Effector memory CD4-positive, alpha-beta T cell (primary cell): Measurements from ENCODE around the gene ADCY10.

ENCODE experiments used
- DNase-seq, 3 donors: peaks; one replicate each; pipeline ENCODE4 v3.0.0-alpha.2; 2020
- H3K27ac ChIP-seq: 2 replicates; pipeline ENCODE4 v1.7.0; 2013; ENCODE audit warnings: mild to moderate bottlenecking, low read length, moderate library complexity; ENCODE audit not compliant: insufficient read depth, poor library complexity, severe bottlenecking
- H3K27me3 ChIP-seq: replicated peaks from 2 replicates; pipeline ENCODE4 v1.7.0; 2013; ENCODE audit warnings: mild to moderate bottlenecking, low read length; ENCODE audit not compliant: insufficient read depth, control insufficient read depth, poor library complexity, severe bottlenecking
- H3K36me3 ChIP-seq: 2 replicates; pipeline ENCODE4 v1.7.0; 2013; ENCODE audit warnings: mild to moderate bottlenecking, low read length, moderate library complexity; ENCODE audit not compliant: control insufficient read depth, insufficient read depth
- H3K4me1 ChIP-seq: 2 replicates; pipeline ENCODE4 v1.7.0; 2013; ENCODE audit warnings: low read length, mild to moderate bottlenecking; ENCODE audit not compliant: control insufficient read depth, insufficient read depth, poor library complexity, severe bottlenecking
- H3K4me3 ChIP-seq: 2 replicates; pipeline ENCODE4 v1.7.0; 2013; ENCODE audit warnings: low read length, low read depth, mild to moderate bottlenecking; ENCODE audit not compliant: insufficient read depth, poor library complexity, severe bottlenecking
- H3K9me3 ChIP-seq: 2 replicates; pipeline ENCODE4 v1.7.0; 2013; ENCODE audit warnings: mild to moderate bottlenecking, low read length, moderate library complexity; ENCODE audit not compliant: control insufficient read depth

Gene ADCY10

DNA sequence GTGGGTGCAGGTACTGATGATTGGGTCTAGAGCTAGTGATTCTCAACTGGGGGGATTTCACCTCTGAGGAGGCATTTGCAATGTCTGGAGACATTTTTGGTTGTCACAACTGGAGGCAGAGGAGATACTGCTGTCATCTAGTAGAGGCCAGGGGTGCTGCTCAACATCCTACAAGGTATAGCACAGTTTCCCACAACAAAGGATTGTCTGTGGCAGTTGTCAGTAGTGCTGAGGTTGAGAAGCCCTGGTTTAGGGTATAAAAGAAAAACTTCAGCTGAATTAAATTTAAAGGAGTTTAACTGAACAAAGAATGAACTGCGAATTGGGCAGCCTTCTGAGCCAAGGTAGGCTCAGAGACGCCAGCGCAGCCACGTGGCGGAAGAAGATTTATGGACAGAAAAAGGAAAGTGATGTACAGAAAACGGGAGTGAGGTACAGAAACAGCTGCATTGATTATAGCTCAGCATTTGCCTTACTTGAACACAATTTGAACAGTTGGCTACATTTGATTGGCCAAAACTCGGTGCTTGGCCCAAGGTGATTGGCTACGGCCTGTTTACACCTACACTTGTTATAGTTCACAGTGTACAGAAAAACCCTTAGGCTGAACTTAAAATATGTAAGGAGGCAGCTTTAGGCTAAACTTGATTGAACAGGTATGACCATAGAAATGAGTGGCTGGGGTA, 151.7 kb downstream of the ADCY10 start:
- no peaks in the 10 kb centered on the region for H3K9me3 ChIP-seq
- no peak overlapping the region for H3K27ac ChIP-seq
- H3K36me3 ChIP-seq, result no peaks in the 10 kb centered on the region
- no peaks in the 10 kb centered on the region for H3K27me3 ChIP-seq
- H3K4me1 ChIP-seq, result no peaks in the 10 kb centered on the region
- no peak overlapping the region for H3K4me3 ChIP-seq
- no peak for DNase-seq

DNA sequence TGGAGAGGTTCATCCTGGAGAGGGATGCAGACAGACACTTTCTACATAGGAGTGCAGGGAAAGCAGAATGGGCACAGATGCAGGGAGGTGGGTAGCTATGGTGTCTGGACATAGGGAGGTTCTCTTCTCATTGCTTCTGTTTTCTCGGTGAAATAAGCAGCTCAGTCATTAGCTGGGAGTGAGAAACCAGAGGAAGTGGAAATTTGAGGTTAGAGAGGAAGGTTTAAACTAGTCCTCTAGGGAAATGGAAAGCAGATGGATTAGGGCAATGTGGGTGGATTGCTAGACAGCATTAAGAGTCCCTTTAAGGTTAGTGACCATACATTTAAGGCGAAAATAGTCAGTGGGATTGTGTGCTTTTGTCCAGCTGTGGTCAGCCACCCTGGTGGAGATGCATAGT, 152.5 kb downstream of the ADCY10 start:
- Histone ChIP-seq H3K27me3 (no peaks in the 10 kb centered on the region), H3K9me3 (no peaks in the 10 kb centered on the region), H3K4me1 (no peaks in the 10 kb centered on the region), H3K4me3 (no peak overlapping the region), H3K36me3 (no peaks in the 10 kb centered on the region), H3K27ac (no peak overlapping the region)
- no peak for DNase-seq
